HCT116 (cell line): ENCODE measurements around the gene LYSMD4. TPM values are rescaled to one million over a fixed set of nuclear protein-coding genes. Genes with fewer than 3 reads are reported as not detected.

ENCODE experiments used
- ATAC-seq: fragments of 200-7000 bp; cut with Tn5 transposase; 2 replicates; pipeline ENCODE4 v1.9.1; 2020; ENCODE audit warnings: mild to moderate bottlenecking, moderate library complexity
- BruUV-seq: library from RNA; stranded (reverse); fragments of 400-500 nt; replicated peaks from 2 replicates; lab custom pipeline; 2021; lab: Mats Ljungman, UMichigan
- CTCF ChIA-PET: fragments of 300-600 bp; sonication (Branson Sonifier 250); formaldehyde crosslinking; loops from one replicate; lab custom pipeline; 2021; ENCODE audit warnings: antibody characterized with exemption; lab: Charles Lee
- POLR2A ChIA-PET: fragments of 300-600, 350-600 bp; sonication (Branson Sonifier 250); formaldehyde crosslinking; loops from one replicate; lab custom pipeline; 2021; ENCODE audit warnings: antibody characterized with exemption; lab: Charles Lee
- RAD21 ChIA-PET, 2 experiments: fragments of 300-600 bp; sonication (Branson Sonifier 250); formaldehyde crosslinking; loops; one replicate each; lab custom pipeline; 2023; ENCODE audit warnings: low total read pairs in 2 of 2; ENCODE audit not compliant: uncharacterized antibody in 2 of 2, unreplicated experiment in 2 of 2, low non-redundant PET in 1 of 2; lab: Charles Lee
- DNase-seq: peaks from one replicate; pipeline ENCODE4 v3.0.0-alpha.2; 2010; ENCODE audit warnings: low read depth, low spot score
- H2AFZ ChIP-seq: fragments of 200-600 bp; shearing (Covaris generic), sonication (generic); 2 replicates; pipeline ENCODE4 v1.6.1; 2017; ENCODE audit warnings: low read depth, mixed run types, mixed read lengths, antibody characterized with exemption, low read length; ENCODE audit not compliant: poor library complexity, severe bottlenecking
- H3K27ac ChIP-seq: 2 replicates; pipeline ENCODE4 v1.5.1; 2012; ENCODE audit warnings: low read depth, low read length
- H3K27me3 ChIP-seq: fragments of 200-600 bp; sonication (generic); 2 replicates; pipeline ENCODE4 v1.6.1; 2016; ENCODE audit warnings: mixed run types, low read length, mixed read lengths; ENCODE audit not compliant: insufficient read depth
- H3K36me3 ChIP-seq, 2 experiments: fragments of 200-500 bp in 1 of 2; fragments of 200-600 bp in 1 of 2; sonication (Bioruptor generic) in 1 of 2; sonication (generic) in 1 of 2; 2 replicates each; pipeline versions ENCODE4 v1.5.1 to v1.6.1; 2014 to 2016; ENCODE audit warnings: low read length in 2 of 2, inconsistent platforms in 1 of 2, mixed read lengths in 1 of 2, mixed run types in 1 of 2; ENCODE audit not compliant: insufficient read depth in 2 of 2, control insufficient read depth in 1 of 2
- H3K4me1 ChIP-seq, 2 experiments: fragments of 200-600 bp in 1 of 2; sonication (generic) in 1 of 2; 2 replicates each; pipeline versions ENCODE4 v1.5.1 to v1.6.1; 2012 to 2017; ENCODE audit warnings: low read length in 2 of 2, inconsistent platforms in 1 of 2, mild to moderate bottlenecking in 1 of 2, mixed read lengths in 1 of 2, mixed run types in 1 of 2, moderate library complexity in 1 of 2; ENCODE audit not compliant: insufficient read depth in 2 of 2, control insufficient read depth in 1 of 2
- H3K4me2 ChIP-seq: fragments of 200-600 bp; sonication (generic); 2 replicates; pipeline ENCODE4 v1.6.1; 2017; ENCODE audit warnings: mixed run types, low read length, mixed read lengths
- H3K4me3 ChIP-seq, 2 experiments: fragments of 200-600 bp in 1 of 2; sonication (generic) in 1 of 2; replicated peaks in 1 of 2; 2 replicates each; pipeline ENCODE4 v1.5.1; 2011 to 2016; ENCODE audit warnings: low read length in 2 of 2, control low read depth in 1 of 2, low read depth in 1 of 2, mild to moderate bottlenecking in 1 of 2, mixed read lengths in 1 of 2, mixed run types in 1 of 2
- H3K79me2 ChIP-seq: fragments of 200-600 bp; sonication (generic); 2 replicates; pipeline ENCODE4 v1.6.1; 2017; ENCODE audit warnings: mild to moderate bottlenecking, mixed run types, low read length, moderate library complexity, mixed read lengths; ENCODE audit not compliant: insufficient read depth
- H3K9ac ChIP-seq: fragments of 200-600 bp; sonication (generic); 2 replicates; pipeline ENCODE4 v1.6.1; 2016; ENCODE audit warnings: low read length, mixed read lengths
- H3K9me2 ChIP-seq: fragments of 200-600 bp; sonication (generic), shearing (Covaris generic); 2 replicates; pipeline ENCODE4 v1.6.1; 2017; ENCODE audit warnings: mixed run types, mild to moderate bottlenecking, moderate library complexity; ENCODE audit not compliant: insufficient read depth
- H3K9me3 ChIP-seq, 2 experiments: fragments of 200-500 bp in 1 of 2; fragments of 200-600 bp in 1 of 2; sonication (Bioruptor generic) in 1 of 2; sonication (generic) in 1 of 2; 2 replicates each; pipeline ENCODE4 v1.6.1; 2014 to 2017; ENCODE audit warnings: low read length in 2 of 2, mixed read lengths in 2 of 2, inconsistent platforms in 1 of 2, low read depth in 1 of 2, mild to moderate bottlenecking in 1 of 2, mixed run types in 1 of 2, moderate library complexity in 1 of 2; ENCODE audit not compliant: control insufficient read depth in 1 of 2, insufficient read depth in 1 of 2
- H4K20me1 ChIP-seq: fragments of 200-600 bp; sonication (generic), shearing (Covaris generic); 2 replicates; pipeline ENCODE4 v1.6.1; 2017; ENCODE audit warnings: mixed run types, mild to moderate bottlenecking, moderate library complexity; ENCODE audit not compliant: insufficient read depth
- CBX3 ChIP-seq: IDR thresholded peaks from 2 replicates; pipeline ENCODE4 v1.6.1; 2012; ENCODE audit warnings: low read depth
- ELF1 ChIP-seq: IDR thresholded peaks from 2 replicates; pipeline ENCODE4 v1.6.1; 2012; ENCODE audit warnings: low read depth, borderline replicate concordance
- EZH2phosphoT487 ChIP-seq: fragments of 200-600 bp; IDR thresholded peaks from 2 replicates; pipeline ENCODE4 v1.6.1; 2018; ENCODE audit warnings: antibody characterized with exemption, borderline replicate concordance
- JUND ChIP-seq: IDR thresholded peaks from 2 replicates; pipeline ENCODE4 v1.6.1; 2012
- POLR2AphosphoS5 ChIP-seq: IDR thresholded peaks from 2 replicates; pipeline ENCODE4 v1.6.1; 2011; ENCODE audit warnings: mild to moderate bottlenecking, low read depth, low read length, moderate library complexity
- SIN3A ChIP-seq: IDR thresholded peaks from 2 replicates; pipeline ENCODE4 v1.6.1; 2012; ENCODE audit warnings: low read depth
- SP1 ChIP-seq: IDR thresholded peaks from 2 replicates; pipeline ENCODE4 v1.6.1; 2012; ENCODE audit warnings: low read depth
- SRF ChIP-seq: IDR thresholded peaks from 2 replicates; pipeline ENCODE4 v1.6.1; 2012; ENCODE audit warnings: low read depth
- TCF7L2 ChIP-seq: IDR thresholded peaks from 2 replicates; pipeline ENCODE4 v1.7.0; 2011; ENCODE audit warnings: borderline replicate concordance, inconsistent platforms; ENCODE audit not compliant: insufficient read depth, insufficient read length; ENCODE audit errors: extremely low read depth
- ZNF274 ChIP-seq: fragments of 200-500 bp; sonication (Bioruptor generic); IDR thresholded peaks from 2 replicates; pipeline ENCODE4 v1.6.1; 2014; ENCODE audit warnings: mild to moderate bottlenecking, low read depth, low read length, inconsistent platforms
- intact Hi-C: fragments of 100-400 bp; cut with micrococcal nuclease; formaldehyde crosslinking; loops from 2 replicates; pipeline ENCODE4 v1.10.0; 2022
- total RNA-seq: library from RNA; stranded (reverse); gene quantifications from one replicate; pipeline ENCODE4 v1.2.1, GENCODE V29; 2021; ENCODE audit not compliant: unreplicated experiment
- TF ChIP-seq, protein P1 (sequence below): IDR thresholded peaks from 2 replicates; pipeline ENCODE4 v1.6.1; 2012; ENCODE audit warnings: low read depth
- TF ChIP-seq, protein P2 (sequence below): IDR thresholded peaks from 2 replicates; pipeline ENCODE4 v1.6.1; 2012

The LYSMD4 gene
- total RNA-seq, 1 experiment from 2014 or later: 8.6 TPM

- Histone ChIP-seq H3K79me2 (no peaks in the 10 kb centered on the region), H3K4me2 (no peak overlapping the region), H3K9me2 (no peaks in the 10 kb centered on the region), H3K27me3 (no peaks in the 10 kb centered on the region), H3K9me3 (no peaks in the 10 kb centered on the region), H3K27ac (no peak overlapping the region)
- RAD21 ChIA-PET: no interaction called here
- TF ChIP-seq ELF1: no peak
- no peak for TF ChIP-seq JUND
- no peak for TF ChIP-seq EZH2phosphoT487
- TF ChIP-seq SIN3A: no peak
- no peak for TF ChIP-seq SRF
- TF ChIP-seq, protein P1, sequence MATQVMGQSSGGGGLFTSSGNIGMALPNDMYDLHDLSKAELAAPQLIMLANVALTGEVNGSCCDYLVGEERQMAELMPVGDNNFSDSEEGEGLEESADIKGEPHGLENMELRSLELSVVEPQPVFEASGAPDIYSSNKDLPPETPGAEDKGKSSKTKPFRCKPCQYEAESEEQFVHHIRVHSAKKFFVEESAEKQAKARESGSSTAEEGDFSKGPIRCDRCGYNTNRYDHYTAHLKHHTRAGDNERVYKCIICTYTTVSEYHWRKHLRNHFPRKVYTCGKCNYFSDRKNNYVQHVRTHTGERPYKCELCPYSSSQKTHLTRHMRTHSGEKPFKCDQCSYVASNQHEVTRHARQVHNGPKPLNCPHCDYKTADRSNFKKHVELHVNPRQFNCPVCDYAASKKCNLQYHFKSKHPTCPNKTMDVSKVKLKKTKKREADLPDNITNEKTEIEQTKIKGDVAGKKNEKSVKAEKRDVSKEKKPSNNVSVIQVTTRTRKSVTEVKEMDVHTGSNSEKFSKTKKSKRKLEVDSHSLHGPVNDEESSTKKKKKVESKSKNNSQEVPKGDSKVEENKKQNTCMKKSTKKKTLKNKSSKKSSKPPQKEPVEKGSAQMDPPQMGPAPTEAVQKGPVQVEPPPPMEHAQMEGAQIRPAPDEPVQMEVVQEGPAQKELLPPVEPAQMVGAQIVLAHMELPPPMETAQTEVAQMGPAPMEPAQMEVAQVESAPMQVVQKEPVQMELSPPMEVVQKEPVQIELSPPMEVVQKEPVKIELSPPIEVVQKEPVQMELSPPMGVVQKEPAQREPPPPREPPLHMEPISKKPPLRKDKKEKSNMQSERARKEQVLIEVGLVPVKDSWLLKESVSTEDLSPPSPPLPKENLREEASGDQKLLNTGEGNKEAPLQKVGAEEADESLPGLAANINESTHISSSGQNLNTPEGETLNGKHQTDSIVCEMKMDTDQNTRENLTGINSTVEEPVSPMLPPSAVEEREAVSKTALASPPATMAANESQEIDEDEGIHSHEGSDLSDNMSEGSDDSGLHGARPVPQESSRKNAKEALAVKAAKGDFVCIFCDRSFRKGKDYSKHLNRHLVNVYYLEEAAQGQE: no peak
- TF ChIP-seq POLR2AphosphoS5: no peak
- no peak for TF ChIP-seq TCF7L2
- TF ChIP-seq SP1: no peak
- TF ChIP-seq, protein P2, sequence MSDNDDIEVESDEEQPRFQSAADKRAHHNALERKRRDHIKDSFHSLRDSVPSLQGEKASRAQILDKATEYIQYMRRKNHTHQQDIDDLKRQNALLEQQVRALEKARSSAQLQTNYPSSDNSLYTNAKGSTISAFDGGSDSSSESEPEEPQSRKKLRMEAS: no peak
- TF ChIP-seq ZNF274: no peak
- TF ChIP-seq CBX3: no peak
- TF ChIP-seq, all 23 proteins: peak for 0
- Histone ChIP-seq H3K4me3 (no peak overlapping the region), H3K36me3 (peaks cover 0 to 5% of the 10 kb centered on the region in 2 experiments; a peak in 1 of 4 replicates), H3K9ac (no peak overlapping the region), H2AFZ (no peak overlapping the region), H3K4me1 (no peaks in the 10 kb centered on the region), H4K20me1 (no peaks in the 10 kb centered on the region)
- BruUV-seq: no TSS peak
- intact Hi-C loops: no loop called here
- ChIA-PET POLR2A (no interaction called here), CTCF (no interaction called here)
- no peak for ATAC-seq
- DNase-seq: no peak
Measured at GRCh38 chr15:99696096-99696495, 37.1 kb downstream of the LYSMD4 start.
